HG02970 (cell line): ENCODE data around the gene GYS1.
A peak's percentile ranks its signal among the peaks of the same experiment; 100 is the strongest.
"Not testable (repeated sequence)": the region's sequence is repeated elsewhere in the genome, so short reads cannot be mapped to it uniquely, and the experiment has no call there.

Source experiments
- ATAC-seq: cut with Tn5 transposase; IDR thresholded peaks from one replicate; pipeline ENCODE4 v1.9.1; 2021; ENCODE audit warnings: mild to moderate bottlenecking, moderate library complexity, moderate number of reproducible peaks; ENCODE audit not compliant: unreplicated experiment, low FRiP score

The GYS1 gene

DNA sequence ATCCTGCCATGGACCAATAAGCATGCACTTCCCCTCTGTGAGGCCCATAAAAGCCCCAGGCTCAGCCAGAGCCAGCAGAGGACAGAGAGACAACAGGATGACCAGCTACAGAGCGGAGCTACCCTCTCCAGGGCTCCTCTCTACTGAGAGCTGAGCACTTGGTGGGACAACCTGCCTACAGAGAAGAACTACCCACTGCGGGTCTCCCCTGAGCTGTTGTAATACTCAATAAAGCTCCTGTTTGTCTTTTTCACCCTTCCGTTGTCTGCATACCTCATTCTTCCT is 45.9 kb downstream of the GYS1 start:
- ATAC-seq = no peak

- no peak for ATAC-seq
Measured at GRCh38 chr19:48946463-48947257, 46.4 kb downstream of the GYS1 start.

DNA sequence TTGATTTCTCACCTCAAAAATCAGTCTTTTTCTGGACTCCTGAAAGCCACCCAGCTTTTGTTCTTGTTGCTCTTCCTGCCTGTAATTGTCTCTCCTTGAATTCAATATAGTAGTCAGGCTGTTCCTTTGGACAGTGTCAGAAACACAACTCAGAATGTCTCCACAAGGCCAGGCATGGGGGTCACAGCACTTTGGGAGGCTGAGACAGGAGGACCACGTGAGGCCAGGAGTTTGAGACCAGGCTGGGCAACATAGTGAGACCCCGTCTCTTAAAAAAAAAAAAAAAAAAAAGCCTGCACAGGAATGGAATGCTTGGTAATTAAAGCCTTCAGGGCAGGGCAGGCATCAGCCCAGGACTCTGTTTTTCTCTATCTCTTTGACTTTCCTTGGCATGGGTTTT is 47.3 kb downstream of the GYS1 start:
- no peak for ATAC-seq

DNA sequence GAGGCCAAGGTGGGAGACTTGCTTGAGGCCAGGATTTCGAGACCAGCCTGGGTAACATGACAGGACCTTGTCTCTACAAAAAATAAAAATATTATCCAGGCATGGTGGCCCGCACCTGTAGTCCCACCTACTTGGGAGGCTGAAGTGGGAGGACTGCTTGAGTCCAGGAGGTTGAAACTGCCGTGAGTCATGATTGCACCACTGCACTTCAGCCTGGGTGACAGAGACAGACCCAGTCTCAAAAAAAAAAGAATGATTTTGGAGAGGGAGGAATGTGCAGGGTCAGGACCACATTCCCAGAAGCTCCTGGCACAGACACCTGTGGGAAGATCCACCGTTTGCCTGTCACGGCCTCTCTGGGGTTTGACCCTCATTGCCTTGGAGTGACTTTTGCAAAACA is 47.7 kb downstream of the GYS1 start:
- ATAC-seq = no peak

GRCh38 chr19:48943081-48943480 is 50.0 kb downstream of the GYS1 start:
- no peak for ATAC-seq

- no peak for ATAC-seq
Measured at GRCh38 chr19:48940902-48941301, 52.2 kb downstream of the GYS1 start.

- ATAC-seq = no peak
Measured at GRCh38 chr19:48938256-48938655, 54.9 kb downstream of the GYS1 start.

DNA sequence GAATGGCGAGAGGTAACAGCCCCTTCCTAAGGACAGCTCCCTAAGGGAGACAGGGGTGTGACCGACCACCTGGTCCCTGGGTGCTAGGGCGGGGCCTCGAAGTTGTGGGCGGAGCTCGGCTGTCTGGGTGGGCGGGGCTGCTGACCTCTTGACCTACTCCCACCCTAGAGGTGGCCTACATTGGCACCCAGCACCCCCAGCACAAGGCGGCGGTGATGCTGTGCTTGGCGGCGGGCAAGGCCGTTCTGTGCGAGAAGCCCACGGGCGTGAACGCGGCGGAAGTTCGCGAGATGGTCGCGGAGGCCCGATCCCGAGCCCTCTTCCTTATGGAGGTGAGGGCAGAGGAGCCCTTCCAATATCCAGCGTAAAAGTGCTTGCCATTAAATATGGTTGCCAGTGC is 57.2 kb downstream of the GYS1 start:
- no peak for ATAC-seq

DNA sequence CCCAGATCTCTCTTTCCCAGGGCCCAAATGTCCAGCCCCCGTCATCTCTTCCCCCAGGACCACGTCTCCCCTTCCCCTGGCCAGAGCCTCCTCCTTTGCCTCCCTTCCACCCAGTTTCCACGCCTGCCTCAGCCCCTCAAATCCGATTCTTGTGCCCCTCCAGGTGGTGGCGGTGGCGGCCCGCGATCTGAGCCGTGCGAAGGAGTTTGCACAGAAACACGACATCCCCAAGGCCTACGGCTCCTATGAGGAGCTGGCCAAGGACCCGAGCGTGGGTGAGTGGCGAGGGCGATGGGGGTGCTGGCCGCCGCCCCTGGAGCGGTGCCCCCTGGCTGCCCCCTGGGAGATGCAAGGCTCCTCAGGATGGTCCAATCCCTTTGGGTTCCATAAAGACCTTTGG is 58.3 kb downstream of the GYS1 start:
- ATAC-seq = no peak

- ATAC-seq = peak; percentile 60
Measured at GRCh38 chr19:48933382-48933932, 59.7 kb downstream of the GYS1 start, which contains the start of gene DHDH. DHDH (plus strand) TSS chr19:48933699; CDS start chr19:48933722, 23 bp downstream.

- ATAC-seq = no peak
Measured at GRCh38 chr19:48928164-48929025, 64.7 kb downstream of the GYS1 start.

GRCh38 chr19:48927692-48928091 is 65.4 kb downstream of the GYS1 start:
- not testable (repeated sequence) for ATAC-seq

- no peak for ATAC-seq
Measured at GRCh38 chr19:48926909-48927308, 66.2 kb downstream of the GYS1 start.

DNA sequence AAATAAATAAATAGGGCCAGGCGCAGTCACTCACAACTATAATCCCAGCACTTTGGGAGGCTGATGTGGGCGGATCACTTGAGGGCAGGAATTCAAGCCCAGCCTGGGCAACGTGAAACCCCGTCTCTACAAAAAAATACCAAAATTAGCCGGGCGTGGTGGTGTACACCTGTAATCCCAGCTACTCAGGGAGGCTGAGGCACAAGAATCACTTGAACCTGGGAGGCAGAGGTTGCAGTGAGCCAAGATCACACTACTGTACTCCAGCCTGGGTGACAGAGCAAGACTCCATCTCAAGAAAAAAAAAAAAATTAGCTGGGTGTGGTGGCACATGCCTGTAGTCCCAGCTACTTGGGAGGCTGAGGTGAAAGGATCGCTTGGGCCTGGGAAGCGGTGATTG is 67.2 kb downstream of the GYS1 start:
- ATAC-seq = not testable (repeated sequence)

DNA sequence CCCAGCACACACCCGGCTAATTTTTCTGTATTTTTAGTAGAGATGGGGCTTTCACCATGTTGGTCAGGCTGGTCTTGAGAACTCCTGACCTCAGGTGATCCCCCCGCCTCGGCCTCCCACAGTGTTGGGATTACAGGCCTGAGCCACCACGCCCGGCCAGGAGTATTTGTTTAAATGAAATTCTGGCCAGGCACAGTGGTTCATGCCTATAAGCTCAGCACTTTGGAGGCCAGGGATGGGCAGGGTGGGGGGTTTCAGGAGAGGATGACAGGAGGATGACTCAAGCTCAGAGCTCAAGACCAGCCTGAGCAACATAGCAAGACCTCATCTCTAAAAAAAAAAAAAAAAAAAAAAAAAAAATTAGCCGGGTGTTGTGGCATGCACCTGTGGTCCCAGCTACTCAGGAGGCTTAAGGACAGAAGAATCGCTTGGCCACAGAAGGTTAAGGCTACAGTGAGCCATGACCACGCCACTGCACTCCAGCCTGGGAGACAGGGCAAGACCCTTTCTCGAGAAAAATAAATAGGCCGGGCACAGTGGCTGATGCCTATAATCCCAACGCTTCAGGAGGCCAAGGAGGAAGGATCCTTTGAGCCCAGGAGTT is 67.8 kb downstream of the GYS1 start:
- ATAC-seq = no peak

DNA sequence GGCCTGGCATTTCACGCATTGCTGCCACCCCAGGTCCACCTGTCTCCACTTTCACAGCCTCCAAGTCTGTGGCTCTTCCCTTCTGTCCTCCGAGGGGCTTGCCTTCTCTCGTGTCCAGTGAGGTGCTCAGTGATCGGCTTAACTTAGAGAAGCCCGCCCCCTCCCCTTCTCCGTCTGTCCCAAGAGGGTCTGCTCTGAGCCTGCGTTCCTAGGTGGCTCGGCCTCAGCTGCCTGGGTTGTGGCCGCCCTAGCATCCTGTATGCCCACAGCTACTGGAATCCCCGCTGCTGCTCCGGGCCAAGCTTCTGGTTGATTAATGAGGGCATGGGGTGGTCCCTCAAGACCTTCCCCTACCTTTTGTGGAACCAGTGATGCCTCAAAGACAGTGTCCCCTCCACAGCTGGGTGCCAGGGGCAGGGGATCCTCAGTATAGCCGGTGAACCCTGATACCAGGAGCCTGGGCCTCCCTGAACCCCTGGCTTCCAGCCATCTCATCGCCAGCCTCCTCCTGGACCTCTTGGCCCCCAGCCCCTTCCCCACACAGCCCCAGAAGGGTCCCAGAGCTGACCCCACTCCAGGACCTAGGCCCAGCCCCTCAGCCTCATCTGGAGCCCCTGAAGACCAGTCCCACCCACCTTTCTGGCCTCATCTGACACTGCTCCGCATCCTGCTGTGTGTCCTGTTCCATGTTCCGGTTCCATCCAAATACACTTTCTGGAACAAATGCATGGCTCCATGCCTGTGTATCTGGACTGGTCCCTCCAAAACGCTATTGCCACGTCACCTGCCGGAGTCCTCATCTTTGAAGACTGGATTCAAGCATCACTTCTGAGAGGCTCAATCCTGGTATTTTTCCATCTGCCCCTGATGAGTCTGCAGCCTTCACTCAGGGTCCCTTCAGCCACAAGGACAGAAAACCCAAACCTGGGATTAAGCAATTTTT is 70.3 kb downstream of the GYS1 start:
- no peak for ATAC-seq

DNA sequence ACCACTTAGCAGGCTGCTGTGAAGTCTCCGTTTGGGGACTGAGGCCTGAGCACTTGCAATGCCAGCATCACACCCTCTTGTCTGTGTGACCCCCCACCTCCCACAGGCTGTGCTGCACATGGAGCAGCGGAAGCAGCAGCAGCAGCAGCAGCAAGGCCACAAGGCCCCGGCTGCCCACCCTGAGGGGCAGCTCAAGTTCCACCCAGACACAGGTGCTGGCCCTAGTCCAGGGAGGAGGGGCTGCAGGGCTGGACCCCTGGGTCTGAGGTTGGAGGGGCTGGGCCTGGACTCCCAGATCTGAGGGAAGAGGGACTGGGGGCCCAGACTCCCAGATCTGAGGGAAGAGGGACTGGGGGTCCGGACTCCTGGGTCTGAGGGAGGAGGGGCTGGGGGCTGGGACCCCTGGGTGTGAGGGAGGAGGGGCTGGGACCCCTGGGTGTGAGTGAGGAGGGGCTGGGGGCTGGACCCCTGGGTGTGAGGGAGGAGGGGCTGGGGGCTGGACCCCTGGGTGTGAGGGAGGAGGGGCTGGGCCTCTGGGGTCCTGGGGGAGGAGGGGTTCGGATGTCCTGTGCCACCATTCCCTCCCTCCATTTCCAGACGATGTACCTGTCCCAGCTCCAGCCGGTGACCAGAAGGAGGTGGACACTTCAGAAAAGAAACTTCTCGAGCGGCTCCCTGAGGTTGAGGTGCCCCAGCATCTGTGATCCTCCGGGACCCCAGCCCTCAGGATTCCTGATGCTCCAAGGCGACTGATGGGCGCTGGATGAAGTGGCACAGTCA is 71.2 kb downstream of the GYS1 start:
- no peak for ATAC-seq

GRCh38 chr19:48920949-48921348 is 72.2 kb downstream of the GYS1 start:
- ATAC-seq = no peak

DNA sequence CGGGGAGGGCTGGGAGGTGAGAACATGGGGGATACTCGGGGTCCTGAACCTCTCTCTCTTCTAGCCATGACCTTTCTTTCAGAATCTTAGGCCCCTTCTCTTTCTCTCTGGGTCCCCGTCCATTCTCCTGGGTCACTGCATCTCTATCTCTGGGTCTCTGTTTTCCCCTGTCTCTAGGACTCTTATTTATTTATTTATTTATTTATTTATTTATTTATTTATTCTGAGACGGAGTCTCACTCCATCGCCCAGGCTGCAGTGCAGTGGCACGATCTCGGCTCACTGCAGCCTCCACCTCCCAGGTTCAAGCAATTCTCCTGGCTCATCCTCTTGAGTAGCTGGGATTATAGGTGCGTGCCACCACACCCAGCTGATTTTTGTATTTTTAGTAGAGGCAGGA is 73.8 kb downstream of the GYS1 start:
- ATAC-seq = not testable (repeated sequence)
